D721Med (cell line): ENCODE measurements around the gene MYORG.
"Not testable (repeated sequence)": the region's sequence is repeated elsewhere in the genome, so short reads cannot be mapped to it uniquely, and the experiment has no call there.

Source experiments
- DNase-seq: peaks from one replicate; pipeline ENCODE4 v3.0.0; 2011; ENCODE audit warnings: low spot score; ENCODE audit not compliant: insufficient read length
- FAIRE-seq: peaks from 2 replicates; lab custom pipeline; 2011; peaks lifted over from hg19 to GRCh38; lab: Jason Lieb, UNC
- CTCF ChIP-seq: IDR thresholded peaks from 2 replicates; pipeline ENCODE4 v1.5.1; 2012; ENCODE audit warnings: mild to moderate bottlenecking, control low read depth; ENCODE audit not compliant: insufficient read depth; ENCODE audit errors: missing control alignments

The MYORG gene

DNA sequence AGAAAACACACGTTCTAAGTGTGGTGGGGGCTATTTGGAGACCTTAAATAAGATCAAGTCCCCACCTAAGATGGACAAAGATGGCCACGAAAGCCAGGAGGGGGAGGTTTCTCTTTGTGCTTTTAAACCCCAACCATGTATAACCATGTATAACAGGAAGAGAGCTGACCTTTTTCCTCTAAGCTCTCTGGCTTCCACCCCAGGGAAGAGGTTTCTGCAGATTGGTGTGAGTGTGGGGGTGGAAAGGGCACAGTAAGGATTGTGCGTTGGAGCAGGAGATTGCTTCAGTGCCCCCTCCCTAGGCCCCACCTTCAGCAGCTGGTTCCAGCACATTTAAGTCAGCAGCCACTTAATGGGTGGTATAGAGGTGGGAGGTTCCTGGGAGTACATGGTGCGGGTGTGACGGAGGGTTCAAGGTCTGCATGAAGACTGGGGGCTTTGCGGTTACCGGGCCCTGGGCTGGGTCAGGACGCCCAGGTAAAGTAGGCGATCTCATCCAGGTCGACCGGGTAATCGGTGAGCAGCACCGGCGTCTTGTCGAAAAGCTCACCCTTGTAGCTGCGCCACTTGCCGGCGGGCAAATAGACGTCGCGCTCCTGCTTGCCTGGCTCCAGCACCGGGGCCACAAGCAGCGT is 6.2 kb downstream of the MYORG start:
- TF ChIP-seq CTCF, result no peak
- no peak for FAIRE-seq
- no peak for DNase-seq

GRCh38 chr9:34369636-34370035 is 7.1 kb downstream of the MYORG start:
- FAIRE-seq (no peak), DNase-seq (no peak)
- no peak for TF ChIP-seq CTCF

DNA sequence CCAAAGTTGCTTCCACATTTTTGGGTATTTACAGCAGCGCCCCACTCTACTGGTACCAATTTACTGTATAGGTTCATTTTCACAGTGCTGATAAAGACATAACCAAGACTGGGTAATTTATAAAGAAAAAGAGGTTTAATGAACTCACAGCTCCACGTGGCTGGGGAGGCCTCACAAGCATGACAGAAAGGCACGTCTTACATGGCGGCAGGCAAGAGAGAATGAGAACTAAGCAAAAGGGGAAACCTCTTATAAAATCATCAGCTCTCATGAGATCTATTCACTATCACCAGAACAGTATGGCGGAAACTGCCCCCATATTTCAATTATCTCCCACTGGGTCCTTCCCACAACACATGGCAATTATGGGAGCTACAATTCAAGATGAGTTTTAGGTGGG is 7.9 kb downstream of the MYORG start:
- not testable (repeated sequence) for FAIRE-seq, DNase-seq

GRCh38 chr9:34367751-34368410 is 8.8 kb downstream of the MYORG start:
- FAIRE-seq, result not testable (repeated sequence)

GRCh38 chr9:34366365-34366764 is 10.3 kb downstream of the MYORG start:
- TF ChIP-seq CTCF, result no peak
- FAIRE-seq, result no peak
- DNase-seq, result no peak

More at GRCh38 chr9:34367751-34368410, 8.8 kb downstream of the MYORG start:
- DNase-seq, result not testable (repeated sequence)

DNA sequence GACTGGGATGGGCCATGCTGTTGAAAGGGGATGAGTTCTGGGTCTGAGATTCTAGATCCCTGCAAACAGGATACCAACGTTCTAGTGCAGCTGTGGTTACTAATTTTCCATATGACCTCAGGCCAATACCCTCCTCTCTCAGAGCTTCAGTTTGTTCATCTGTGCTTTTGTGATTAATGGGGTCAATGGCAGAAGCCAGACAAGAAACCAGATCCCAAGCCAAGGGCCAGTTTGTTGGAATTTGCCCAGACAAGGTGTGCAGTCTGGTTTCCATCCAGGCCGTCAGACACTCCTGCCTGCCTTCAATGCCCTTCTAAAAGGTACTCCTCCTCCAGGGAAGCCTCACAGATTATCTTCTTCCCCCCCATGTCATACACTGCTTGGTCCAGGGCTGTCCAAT is 11.4 kb downstream of the MYORG start:
- DNase-seq (no peak), FAIRE-seq (no peak)
- TF ChIP-seq CTCF, result no peak

DNA sequence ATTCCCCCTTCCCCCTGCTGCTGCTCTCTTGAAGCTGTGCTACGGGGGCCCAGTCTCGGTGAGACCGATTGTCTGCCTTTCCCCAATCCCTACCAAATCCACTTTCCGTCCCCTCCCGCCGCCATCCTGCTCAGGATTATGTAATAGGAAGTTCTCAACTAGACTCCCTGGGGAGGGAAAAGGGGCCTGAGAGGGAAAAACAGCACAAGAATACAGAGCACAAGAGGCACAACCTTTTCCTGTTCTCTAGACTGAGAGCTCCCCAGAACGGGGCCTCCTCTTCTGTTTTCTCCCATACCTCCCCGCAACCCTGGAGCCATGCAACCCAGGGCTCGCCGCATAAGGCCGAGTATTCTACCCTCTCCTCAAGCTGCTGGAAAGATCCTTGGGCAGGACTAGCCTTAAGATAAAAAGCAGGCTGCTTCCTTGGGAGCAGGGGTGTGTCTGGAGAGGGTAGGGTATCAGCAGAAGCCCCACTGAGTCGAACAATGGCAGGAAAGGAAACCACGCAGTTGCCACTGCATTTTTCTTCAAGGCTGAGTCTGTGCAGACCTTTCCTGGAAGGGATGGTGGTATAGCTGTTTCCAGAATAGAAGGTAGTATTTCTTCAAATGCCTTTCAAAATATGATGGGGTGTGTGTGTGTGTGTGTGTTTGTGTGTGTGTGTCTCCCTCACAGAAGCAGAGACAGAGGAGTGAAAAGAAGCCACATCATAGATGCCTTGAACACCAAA is 12.9 kb downstream of the MYORG start:
- TF ChIP-seq CTCF, result no peak
- FAIRE-seq, result no peak
- no peak for DNase-seq
